K562 (cell line): ENCODE measurements around the gene ZP1.

ENCODE experiments used
- CREM ChIP-seq: IDR thresholded peaks from 2 replicates; pipeline ENCODE4 v1.6.1; 2014; ENCODE audit warnings: antibody characterized with exemption, low read depth
- DNMT1 ChIP-seq: fragments of 450-650 bp; IDR thresholded peaks from 2 replicates; pipeline ENCODE4 v1.6.1; 2016; ENCODE audit warnings: antibody characterized with exemption, mild to moderate bottlenecking
- E2F1 ChIP-seq: sonication (generic); formaldehyde crosslinking; IDR thresholded peaks from 2 replicates; pipeline ENCODE4 v1.8.1; 2023; ENCODE audit warnings: mild to moderate bottlenecking, missing genetic modification reagents, moderate library complexity
- FOXM1 ChIP-seq, 2 experiments: fragments of 450-650 bp in 1 of 2; sonication (generic) in 1 of 2; formaldehyde crosslinking in 1 of 2; IDR thresholded peaks; 2 replicates each; pipeline versions ENCODE4 v1.6.1 to v1.9.0; 2017 to 2022; ENCODE audit warnings: low read depth in 2 of 2, mild to moderate bottlenecking in 2 of 2, missing genetic modification reagents in 1 of 2, moderate library complexity in 1 of 2
- HMGXB4 ChIP-seq: sonication (generic); formaldehyde crosslinking; IDR thresholded peaks from 2 replicates; pipeline ENCODE4 v1.8.1; 2023; ENCODE audit warnings: mild to moderate bottlenecking, missing genetic modification reagents
- NFATC3 ChIP-seq: fragments of 450-650 bp; IDR thresholded peaks from 2 replicates; pipeline ENCODE4 v1.6.1; 2017; ENCODE audit warnings: mild to moderate bottlenecking
- NR2C1 ChIP-seq, 2 experiments: fragments of 450-650 bp; IDR thresholded peaks; 2 replicates each; pipeline ENCODE4 v1.6.1; 2017; ENCODE audit warnings: mild to moderate bottlenecking in 2 of 2, antibody characterized with exemption in 1 of 2, inconsistent platforms in 1 of 2, missing compliant biosample characterization in 1 of 2, missing genetic modification characterization in 1 of 2
- POLR2AphosphoS5 ChIP-seq: IDR thresholded peaks from 2 replicates; pipeline ENCODE4 v1.6.1; 2011; ENCODE audit warnings: mild to moderate bottlenecking, low read depth, low read length, moderate library complexity; ENCODE audit not compliant: control insufficient read depth, insufficient read depth
- TAF1 ChIP-seq: IDR thresholded peaks from 2 replicates; pipeline ENCODE4 v1.6.1; 2011; ENCODE audit warnings: mild to moderate bottlenecking, low read length, moderate library complexity; ENCODE audit not compliant: insufficient read depth, control insufficient read depth, severe bottlenecking; ENCODE audit errors: extremely low read depth
- TBP ChIP-seq: optimal IDR thresholded peaks from 2 replicates; pipeline ENCODE3; 2011; ENCODE audit warnings: low read depth, low read length, improper control_type of control experiment
- ZNF696 ChIP-seq: fragments of 250-450 bp; sonication (Bioruptor Pico); conservative IDR thresholded peaks from 2 replicates; pipeline ENCODE4 v1.4.0; 2020; ENCODE audit warnings: mild to moderate bottlenecking, moderate library complexity
- TF ChIP-seq, protein P1 (sequence below): fragments of 250-450 bp; sonication (Bioruptor Pico); IDR thresholded peaks from 2 replicates; pipeline ENCODE4 v1.8.0; 2022; ENCODE audit warnings: moderate library complexity, mild to moderate bottlenecking, inconsistent platforms
- TF ChIP-seq, protein P2 (sequence below): sonication (generic); formaldehyde crosslinking; IDR thresholded peaks from 2 replicates; pipeline ENCODE4 v1.4.0; 2020; ENCODE audit warnings: mild to moderate bottlenecking, missing genetic modification reagents
- TF ChIP-seq, protein P3 (sequence below), 3 experiments: IDR thresholded peaks in 2 of 3; conservative IDR thresholded peaks in 1 of 3; 2 replicates each; pipeline ENCODE4 v1.5.1; 2011 to 2012; ENCODE audit warnings: low read length in 3 of 3, mild to moderate bottlenecking in 3 of 3, control low read depth in 2 of 3, improper control_type of control experiment in 1 of 3, inconsistent platforms in 1 of 3, low read depth in 1 of 3, mixed read lengths in 1 of 3, moderate library complexity in 1 of 3; ENCODE audit not compliant: insufficient read depth in 2 of 3

GRCh38 chr11:60897496-60897895 lies 30.2 kb downstream of the ZP1 start:
- TF ChIP-seq, protein P1, sequence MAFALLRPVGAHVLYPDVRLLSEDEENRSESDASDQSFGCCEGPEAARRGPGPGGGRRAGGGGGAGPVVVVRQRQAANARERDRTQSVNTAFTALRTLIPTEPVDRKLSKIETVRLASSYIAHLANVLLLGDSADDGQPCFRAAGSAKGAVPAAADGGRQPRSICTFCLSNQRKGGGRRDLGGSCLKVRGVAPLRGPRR = no peak
- TF ChIP-seq TBP (no peak), FOXM1 (IDR thresholded peaks at IDR 0.05; ENCODE audit: low read depth) (no peak), FOXM1 (CRISPR knock-in tag; IDR thresholded peaks at IDR 0.05; ENCODE audit: low read depth) (no peak), NR2C1 (IDR thresholded peaks at IDR 0.05) (no peak), NR2C1 (tag; IDR thresholded peaks at IDR 0.05) (no peak), NFATC3 (no peak), ZNF696 (CRISPR knock-in tag) (no peak), DNMT1 (no peak), HMGXB4 (CRISPR knock-in tag) (no peak), TAF1 (no peak), E2F1 (no peak), POLR2AphosphoS5 (no peak), CREM (no peak)
- TF ChIP-seq, protein P2, sequence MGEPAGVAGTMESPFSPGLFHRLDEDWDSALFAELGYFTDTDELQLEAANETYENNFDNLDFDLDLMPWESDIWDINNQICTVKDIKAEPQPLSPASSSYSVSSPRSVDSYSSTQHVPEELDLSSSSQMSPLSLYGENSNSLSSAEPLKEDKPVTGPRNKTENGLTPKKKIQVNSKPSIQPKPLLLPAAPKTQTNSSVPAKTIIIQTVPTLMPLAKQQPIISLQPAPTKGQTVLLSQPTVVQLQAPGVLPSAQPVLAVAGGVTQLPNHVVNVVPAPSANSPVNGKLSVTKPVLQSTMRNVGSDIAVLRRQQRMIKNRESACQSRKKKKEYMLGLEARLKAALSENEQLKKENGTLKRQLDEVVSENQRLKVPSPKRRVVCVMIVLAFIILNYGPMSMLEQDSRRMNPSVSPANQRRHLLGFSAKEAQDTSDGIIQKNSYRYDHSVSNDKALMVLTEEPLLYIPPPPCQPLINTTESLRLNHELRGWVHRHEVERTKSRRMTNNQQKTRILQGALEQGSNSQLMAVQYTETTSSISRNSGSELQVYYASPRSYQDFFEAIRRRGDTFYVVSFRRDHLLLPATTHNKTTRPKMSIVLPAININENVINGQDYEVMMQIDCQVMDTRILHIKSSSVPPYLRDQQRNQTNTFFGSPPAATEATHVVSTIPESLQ (CRISPR knock-in tag) = no peak
- TF ChIP-seq, protein P3, sequence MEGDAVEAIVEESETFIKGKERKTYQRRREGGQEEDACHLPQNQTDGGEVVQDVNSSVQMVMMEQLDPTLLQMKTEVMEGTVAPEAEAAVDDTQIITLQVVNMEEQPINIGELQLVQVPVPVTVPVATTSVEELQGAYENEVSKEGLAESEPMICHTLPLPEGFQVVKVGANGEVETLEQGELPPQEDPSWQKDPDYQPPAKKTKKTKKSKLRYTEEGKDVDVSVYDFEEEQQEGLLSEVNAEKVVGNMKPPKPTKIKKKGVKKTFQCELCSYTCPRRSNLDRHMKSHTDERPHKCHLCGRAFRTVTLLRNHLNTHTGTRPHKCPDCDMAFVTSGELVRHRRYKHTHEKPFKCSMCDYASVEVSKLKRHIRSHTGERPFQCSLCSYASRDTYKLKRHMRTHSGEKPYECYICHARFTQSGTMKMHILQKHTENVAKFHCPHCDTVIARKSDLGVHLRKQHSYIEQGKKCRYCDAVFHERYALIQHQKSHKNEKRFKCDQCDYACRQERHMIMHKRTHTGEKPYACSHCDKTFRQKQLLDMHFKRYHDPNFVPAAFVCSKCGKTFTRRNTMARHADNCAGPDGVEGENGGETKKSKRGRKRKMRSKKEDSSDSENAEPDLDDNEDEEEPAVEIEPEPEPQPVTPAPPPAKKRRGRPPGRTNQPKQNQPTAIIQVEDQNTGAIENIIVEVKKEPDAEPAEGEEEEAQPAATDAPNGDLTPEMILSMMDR (IDR thresholded peaks at IDR 0.05 in 2 of 3, conservative IDR thresholded peaks at IDR 0.05 in 1 of 3; ENCODE audit: insufficient read depth in 2 of 3, low read depth in 1 of 3, low read length in 3 of 3) = no peak
